Ovary (tissue), 3 donors: ENCODE results near the gene SLC27A3.

Experiments used
- EP300 ChIP-seq: sonication (generic); formaldehyde crosslinking; IDR thresholded peaks from one replicate; pipeline ENCODE4 v1.6.1; 2017; ENCODE audit warnings: antibody characterized with exemption
- POLR2A ChIP-seq: fragments of 450-650 bp; IDR thresholded peaks from one replicate; pipeline ENCODE4 v1.6.1; 2017; ENCODE audit warnings: antibody characterized with exemption, mild to moderate bottlenecking, moderate library complexity
- TF ChIP-seq, protein P1 (sequence below), 3 donors: fragments of 450-650 bp in 2 of 3; fragments of 200-600 bp in 1 of 3; IDR thresholded peaks; one replicate each; pipeline versions ENCODE4 v1.5.1 to v1.8.0; 2016 to 2022; ENCODE audit warnings: antibody characterized with exemption in 3 of 3, mild to moderate bottlenecking in 1 of 3
- donor health status: DM: no; HTN: no; CAD: no.

- TF ChIP-seq, protein P1, sequence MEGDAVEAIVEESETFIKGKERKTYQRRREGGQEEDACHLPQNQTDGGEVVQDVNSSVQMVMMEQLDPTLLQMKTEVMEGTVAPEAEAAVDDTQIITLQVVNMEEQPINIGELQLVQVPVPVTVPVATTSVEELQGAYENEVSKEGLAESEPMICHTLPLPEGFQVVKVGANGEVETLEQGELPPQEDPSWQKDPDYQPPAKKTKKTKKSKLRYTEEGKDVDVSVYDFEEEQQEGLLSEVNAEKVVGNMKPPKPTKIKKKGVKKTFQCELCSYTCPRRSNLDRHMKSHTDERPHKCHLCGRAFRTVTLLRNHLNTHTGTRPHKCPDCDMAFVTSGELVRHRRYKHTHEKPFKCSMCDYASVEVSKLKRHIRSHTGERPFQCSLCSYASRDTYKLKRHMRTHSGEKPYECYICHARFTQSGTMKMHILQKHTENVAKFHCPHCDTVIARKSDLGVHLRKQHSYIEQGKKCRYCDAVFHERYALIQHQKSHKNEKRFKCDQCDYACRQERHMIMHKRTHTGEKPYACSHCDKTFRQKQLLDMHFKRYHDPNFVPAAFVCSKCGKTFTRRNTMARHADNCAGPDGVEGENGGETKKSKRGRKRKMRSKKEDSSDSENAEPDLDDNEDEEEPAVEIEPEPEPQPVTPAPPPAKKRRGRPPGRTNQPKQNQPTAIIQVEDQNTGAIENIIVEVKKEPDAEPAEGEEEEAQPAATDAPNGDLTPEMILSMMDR (IDR thresholded peaks at IDR 0.05) = no peak
- TF ChIP-seq POLR2A = peak; percentile 3
- no peak for TF ChIP-seq EP300
Observed at GRCh38 chr1:153763365-153764225, 11.6 kb upstream of the SLC27A3 start.
